ENCODE data around the gene CDKN2D. TPM values are rescaled to one million over a fixed set of nuclear protein-coding genes. Genes with fewer than 3 reads are reported as not detected.
"Not testable (repeated sequence)": the region's sequence is repeated elsewhere in the genome, so short reads cannot be mapped to it uniquely, and the experiment has no call there.

Gene CDKN2D
- total RNA-seq, 1 experiment from 2014 or later = 2.3 TPM

DNA sequence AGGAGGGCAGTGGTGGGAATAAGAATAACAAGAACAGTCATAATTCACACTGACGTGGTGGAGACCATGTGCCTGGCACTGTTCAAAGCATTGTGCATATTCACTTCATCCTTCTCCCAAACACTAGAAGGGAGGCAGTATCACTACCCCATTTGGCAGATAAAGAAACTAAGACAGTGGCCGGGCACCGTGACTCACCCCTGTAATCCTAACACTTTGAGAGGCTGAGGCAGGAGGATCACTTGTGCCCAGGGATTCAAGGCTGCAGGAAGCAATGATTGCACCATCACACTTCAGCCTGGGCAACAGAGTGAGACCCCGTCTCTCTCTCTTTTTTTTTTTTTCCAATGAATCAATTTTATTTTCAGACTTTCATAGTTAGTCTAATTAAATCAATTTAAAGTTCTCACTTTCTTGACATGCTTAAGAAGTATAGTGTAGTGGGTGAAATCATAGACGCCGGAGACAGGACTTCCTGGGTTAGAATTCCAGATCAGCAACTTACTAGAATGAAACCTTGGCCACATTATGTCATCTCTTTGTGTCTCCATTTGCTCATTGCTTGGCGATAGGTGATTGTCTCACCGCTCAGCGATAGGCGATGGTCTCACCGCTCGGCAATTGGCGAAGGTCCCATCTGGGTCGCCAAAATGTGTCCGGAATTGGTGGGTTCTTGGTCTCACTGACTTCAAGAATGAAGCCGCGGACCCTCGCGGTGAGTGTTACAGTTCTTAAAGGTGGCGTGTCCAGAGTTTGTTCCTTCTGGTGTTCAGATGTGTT lies 30.4 kb downstream of the CDKN2D start:
- DNase-seq (ENCODE audit: low read depth, low spot score) = no peak
- in situ Hi-C loops (cut with HindIII; ENCODE audit: low pct_unique_long_range_greater_than_20kb, low sequenced_read_pairs) = no loop called here

DNA sequence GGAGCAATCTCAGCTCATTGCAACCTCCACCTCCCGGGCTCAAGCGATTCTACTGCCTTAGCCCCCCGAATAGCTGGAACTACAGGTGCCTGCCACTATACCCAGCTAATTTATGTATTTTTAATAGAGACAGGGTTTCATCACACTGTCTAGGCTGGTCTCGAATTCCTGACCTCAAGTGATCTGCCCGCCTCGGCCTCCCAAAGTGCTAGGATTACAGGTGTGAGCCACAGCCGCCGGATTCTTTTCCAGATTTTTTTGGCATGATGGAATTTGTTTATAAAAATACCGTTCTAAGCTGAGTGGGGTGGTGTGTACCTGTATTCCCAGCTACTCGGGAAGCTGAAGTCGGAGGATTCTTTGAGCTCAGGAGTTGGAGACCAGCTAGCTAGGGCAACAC lies 31.1 kb downstream of the CDKN2D start:
- in situ Hi-C loops (cut with HindIII; ENCODE audit: low pct_unique_long_range_greater_than_20kb, low sequenced_read_pairs) = no loop called here
- DNase-seq (ENCODE audit: low read depth, low spot score) = no peak

DNA sequence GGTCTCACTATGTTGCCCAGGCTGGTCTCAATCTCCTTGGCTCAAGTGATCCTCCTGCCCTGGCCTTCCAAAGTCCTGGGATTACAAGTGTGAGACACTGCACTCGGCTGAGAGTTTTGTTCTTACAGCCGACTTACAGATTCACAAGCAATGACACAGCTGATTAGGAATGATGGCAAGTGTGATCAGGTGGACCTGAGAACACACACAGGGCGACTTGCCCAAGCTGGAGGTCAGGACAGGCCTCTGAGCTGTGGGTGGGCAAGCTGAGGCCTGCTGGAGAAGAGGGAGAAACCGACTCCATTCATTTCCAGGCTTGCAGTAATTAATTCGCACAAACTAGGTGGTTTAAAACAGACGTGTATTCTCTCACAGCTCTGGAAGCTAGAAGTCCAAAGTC lies 33.2 kb downstream of the CDKN2D start:
- DNase-seq (ENCODE audit: low read depth, low spot score) = no peak
- in situ Hi-C loops (cut with HindIII; ENCODE audit: low pct_unique_long_range_greater_than_20kb, low sequenced_read_pairs) = no loop called here

- in situ Hi-C loops (cut with HindIII; ENCODE audit: low pct_unique_long_range_greater_than_20kb, low sequenced_read_pairs) = no loop called here
- no peak for DNase-seq (ENCODE audit: low read depth, low spot score)
Observed at GRCh38 chr19:10533646-10534386, 35.0 kb downstream of the CDKN2D start.

DNA sequence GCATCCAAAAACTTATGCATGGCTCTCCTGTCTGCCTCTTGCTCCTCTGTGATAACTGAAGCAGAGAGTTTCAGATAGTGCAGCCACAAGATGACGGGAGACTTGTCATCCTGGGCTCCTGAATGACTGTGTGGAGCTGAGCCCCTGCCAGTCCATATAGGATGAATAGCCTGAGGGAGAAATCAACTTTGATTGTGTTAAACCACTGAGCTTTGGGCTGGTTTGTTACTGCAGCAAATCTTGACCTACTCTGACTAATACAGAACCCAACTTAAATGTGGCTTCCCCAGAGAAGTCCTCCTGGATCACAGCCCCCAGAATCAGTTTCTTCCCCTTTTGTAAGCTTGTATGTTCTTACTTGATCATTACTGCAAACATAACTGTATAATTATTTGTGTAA lies 36.3 kb downstream of the CDKN2D start:
- in situ Hi-C loops (cut with HindIII; ENCODE audit: low pct_unique_long_range_greater_than_20kb, low sequenced_read_pairs) = no loop called here
- no peak for DNase-seq (ENCODE audit: low read depth, low spot score)

GRCh38 chr19:10526887-10527286 lies 41.9 kb downstream of the CDKN2D start:
- in situ Hi-C loops (cut with HindIII; ENCODE audit: low pct_unique_long_range_greater_than_20kb, low sequenced_read_pairs); DNase-seq (ENCODE audit: low read depth, low spot score): not testable (repeated sequence)

DNA sequence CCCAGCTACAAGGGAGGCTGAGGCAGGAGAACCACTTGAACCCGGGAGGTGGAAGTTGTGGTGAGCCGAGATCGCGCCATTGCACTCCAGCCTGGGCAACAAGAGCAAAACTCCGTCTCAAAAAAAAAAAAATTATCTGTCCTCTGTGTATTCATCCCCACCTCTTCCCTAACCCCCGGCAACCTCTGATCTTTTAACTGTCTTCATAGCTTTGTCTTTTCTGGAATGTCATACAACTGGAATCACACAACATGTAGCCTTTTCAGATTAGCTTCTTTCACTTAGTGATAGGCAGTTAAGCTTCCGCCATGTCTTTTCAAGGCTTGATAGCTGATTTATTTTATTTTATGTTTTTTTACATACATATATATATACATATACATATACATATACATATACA lies 43.1 kb downstream of the CDKN2D start:
- in situ Hi-C loops (cut with HindIII; ENCODE audit: low pct_unique_long_range_greater_than_20kb, low sequenced_read_pairs) = no loop called here
- no peak for DNase-seq (ENCODE audit: low read depth, low spot score)

- no peak for DNase-seq (ENCODE audit: low read depth, low spot score)
- in situ Hi-C loops (cut with HindIII; ENCODE audit: low pct_unique_long_range_greater_than_20kb, low sequenced_read_pairs) = no loop called here
Observed at GRCh38 chr19:10523135-10523636, 45.6 kb downstream of the CDKN2D start.

- in situ Hi-C loops (cut with HindIII; ENCODE audit: low pct_unique_long_range_greater_than_20kb, low sequenced_read_pairs) = no loop called here
- no peak for DNase-seq (ENCODE audit: low read depth, low spot score)
Observed at GRCh38 chr19:10521461-10522171, 47.2 kb downstream of the CDKN2D start.

DNA sequence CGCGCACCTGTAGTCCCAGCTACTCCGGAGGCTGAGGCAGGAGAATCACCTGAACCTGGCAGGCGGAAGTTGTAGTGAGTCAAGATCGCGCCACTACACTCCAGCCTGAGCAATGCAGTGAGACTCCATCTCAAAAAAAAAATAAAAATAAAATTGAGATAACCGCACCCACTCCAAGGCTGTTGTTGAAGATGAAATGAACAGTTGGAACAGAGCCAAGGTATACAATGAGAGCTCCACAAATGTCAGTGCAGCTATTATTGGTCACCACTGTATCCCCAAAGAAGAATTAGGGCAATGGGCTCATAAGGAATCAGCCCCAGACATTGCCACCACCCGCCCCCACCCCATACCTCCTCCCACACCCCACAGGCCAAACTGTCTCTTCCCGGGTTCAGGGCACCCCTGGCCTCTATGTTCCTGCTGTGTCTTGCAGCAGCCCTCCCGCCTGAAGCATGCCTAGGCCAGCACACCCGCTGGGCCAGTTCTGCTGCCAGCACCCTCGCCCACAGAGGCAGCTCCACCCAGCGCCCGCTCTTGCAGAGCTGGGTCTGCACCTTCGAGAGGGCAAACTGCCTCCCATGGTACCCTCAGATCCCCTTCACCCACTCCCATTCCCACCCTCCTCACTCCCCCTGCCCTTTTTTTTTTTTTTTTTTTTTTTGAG lies 48.0 kb downstream of the CDKN2D start:
- DNase-seq (ENCODE audit: low read depth, low spot score) = no peak
- in situ Hi-C loops (cut with HindIII; ENCODE audit: low pct_unique_long_range_greater_than_20kb, low sequenced_read_pairs) = no loop called here

DNA sequence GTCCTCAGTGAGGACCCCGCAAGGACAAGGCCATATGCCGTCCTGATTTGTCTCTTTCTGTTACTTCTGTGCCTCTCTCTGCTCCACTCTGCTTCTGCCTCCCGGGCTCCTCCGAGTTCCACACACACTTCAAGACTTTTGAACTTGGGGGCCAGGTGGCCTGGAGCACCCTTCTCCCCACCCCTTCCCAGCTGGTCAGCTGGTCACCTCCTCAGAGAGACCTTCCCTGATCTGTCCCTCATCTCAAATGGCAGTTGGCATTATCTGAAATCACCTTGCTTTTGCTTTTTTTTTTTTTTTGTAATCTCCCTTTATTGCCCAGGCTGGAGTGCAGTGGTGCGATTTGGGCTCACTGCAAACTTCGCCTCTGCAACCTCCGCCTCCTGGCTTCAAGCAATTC lies 49.4 kb downstream of the CDKN2D start:
- in situ Hi-C loops (cut with HindIII; ENCODE audit: low pct_unique_long_range_greater_than_20kb, low sequenced_read_pairs) = no loop called here
- DNase-seq (ENCODE audit: low read depth, low spot score) = no peak

- in situ Hi-C loops (cut with HindIII; ENCODE audit: low pct_unique_long_range_greater_than_20kb, low sequenced_read_pairs) = no loop called here
- no peak for DNase-seq (ENCODE audit: low read depth, low spot score)
Observed at GRCh38 chr19:10518444-10519361, 50.1 kb downstream of the CDKN2D start.

DNA sequence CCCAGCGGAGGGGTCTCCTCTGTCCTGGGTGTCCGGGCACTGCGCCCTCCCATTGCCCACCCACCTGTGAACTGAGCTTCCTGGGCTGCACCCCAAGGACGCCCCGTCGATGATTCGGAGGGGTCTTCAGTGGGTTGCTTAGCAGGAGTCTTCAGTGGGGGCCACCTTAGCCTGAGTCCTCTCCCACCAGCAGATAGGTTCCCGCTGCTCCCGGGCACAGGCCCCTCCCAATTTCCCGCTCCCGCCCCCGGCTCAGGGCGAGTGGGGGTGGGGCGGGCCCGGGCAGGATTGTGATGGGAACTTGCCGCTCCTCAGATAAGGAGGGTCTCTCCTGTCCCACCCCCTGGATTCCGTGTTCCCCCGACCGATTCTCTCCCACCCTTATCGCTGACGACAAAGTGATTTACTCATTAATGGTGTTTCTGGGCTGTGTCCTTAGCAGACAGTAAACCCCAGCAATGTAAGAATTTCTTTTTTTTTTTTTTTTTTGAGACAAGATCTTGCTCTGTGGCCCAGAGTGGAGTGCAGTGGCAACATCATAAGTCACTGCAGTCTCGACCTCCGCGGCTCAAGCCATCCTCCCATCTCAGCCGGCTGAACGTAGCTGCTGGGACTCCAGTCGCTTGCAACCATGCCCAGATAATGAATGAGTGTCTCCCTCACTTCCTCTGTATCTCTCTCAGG lies 50.9 kb downstream of the CDKN2D start:
- in situ Hi-C loops (cut with HindIII; ENCODE audit: low pct_unique_long_range_greater_than_20kb, low sequenced_read_pairs) = no loop called here
- DNase-seq (ENCODE audit: low read depth, low spot score) = peak; percentile 36

DNA sequence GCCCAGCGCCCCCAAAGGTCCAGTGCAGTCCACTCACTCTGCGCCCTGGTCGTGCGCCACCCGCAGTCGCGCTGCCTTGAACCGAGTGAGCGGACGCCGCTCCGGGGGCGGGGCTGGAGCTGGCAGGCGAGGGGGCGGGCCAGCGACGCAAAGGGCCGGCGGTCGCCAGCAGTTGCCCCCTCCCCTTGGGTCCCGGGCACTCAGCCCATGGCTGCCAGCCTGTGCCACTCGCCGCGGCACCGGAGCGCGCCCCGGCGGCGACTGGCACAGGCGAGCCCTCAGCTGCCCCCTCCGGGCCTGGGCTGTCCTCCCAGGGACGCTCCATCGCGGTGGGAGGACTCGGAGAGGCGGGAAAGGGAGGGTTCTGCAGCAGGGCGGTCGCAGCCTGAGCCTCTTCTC lies 51.4 kb downstream of the CDKN2D start, which contains the start of gene S1PR5:
Gene S1PR5, minus strand, starts transcription at position 87 of the 399 bp plus-strand sequence. CDS start 2,436 bp downstream, outside the sequence.
- peak; percentile 15 for DNase-seq (ENCODE audit: low read depth, low spot score)
- in situ Hi-C loops (cut with HindIII; ENCODE audit: low pct_unique_long_range_greater_than_20kb, low sequenced_read_pairs) = no loop called here

- in situ Hi-C loops (cut with HindIII; ENCODE audit: low pct_unique_long_range_greater_than_20kb, low sequenced_read_pairs) = no loop called here
- peak; percentile 4 for DNase-seq (ENCODE audit: low read depth, low spot score)
Observed at GRCh38 chr19:10516671-10517286, 52.0 kb downstream of the CDKN2D start.

All from SK-MEL-5 (cell line).